Tibial artery (tissue), 4 donors: ENCODE results near the gene NUPR2.
"Not testable (repeated sequence)": the region's sequence is repeated elsewhere in the genome, so short reads cannot be mapped to it uniquely, and the experiment has no call there.

Experiments
- DNase-seq, 2 donors: peaks; one replicate each; pipeline ENCODE4 v3.0.0-alpha.2; 2019
- H3K27ac ChIP-seq, 2 donors: fragments of 200-600 bp; sonication (generic) in 1 of 2; 1 replicate in 1 of 2; 2 replicates in 1 of 2; pipeline ENCODE4 v1.5.1; 2018 to 2019; ENCODE audit warnings: mild to moderate bottlenecking in 1 of 2
- H3K27me3 ChIP-seq, 2 donors: fragments of 200-600 bp; sonication (generic) in 1 of 2; one replicate each; pipeline versions ENCODE4 v1.5.1 to v1.6.0; 2016 to 2019
- H3K36me3 ChIP-seq, 3 donors: fragments of 200-600 bp; sonication (generic) in 2 of 3; one replicate each; pipeline ENCODE4 v1.5.1; 2016 to 2019; ENCODE audit warnings: mild to moderate bottlenecking in 2 of 3
- H3K4me1 ChIP-seq, 4 donors: fragments of 200-600 bp; sonication (generic) in 2 of 4; 1 replicate in 3 of 4; 2 replicates in 1 of 4; pipeline ENCODE4 v1.5.1; 2016 to 2019
- H3K4me3 ChIP-seq, 2 donors: fragments of 200-600 bp; sonication (generic) in 1 of 2; 1 replicate in 1 of 2; 2 replicates in 1 of 2; pipeline ENCODE4 v1.5.1; 2018 to 2019; ENCODE audit warnings: mild to moderate bottlenecking in 2 of 2
- H3K9me3 ChIP-seq, 3 donors: fragments of 200-600 bp; sonication (generic) in 1 of 3; one replicate each; pipeline ENCODE4 v1.5.1; 2016 to 2019
- intact Hi-C: fragments of 100-400 bp; cut with DNase I; formaldehyde crosslinking; loops from one replicate; pipeline ENCODE4 v1.15.0; 2023; ENCODE audit warnings: low total_unique reads
- TF ChIP-seq, protein P1 (sequence below), 2 experiments: fragments of 200-600 bp in 1 of 2; fragments of 450-650 bp in 1 of 2; IDR thresholded peaks; one replicate each; pipeline ENCODE4 v1.5.1; 2017 to 2019; ENCODE audit warnings: antibody characterized with exemption in 2 of 2, mild to moderate bottlenecking in 1 of 2, moderate library complexity in 1 of 2

Gene NUPR2, protein sequence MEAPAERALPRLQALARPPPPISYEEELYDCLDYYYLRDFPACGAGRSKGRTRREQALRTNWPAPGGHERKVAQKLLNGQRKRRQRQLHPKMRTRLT

DNA sequence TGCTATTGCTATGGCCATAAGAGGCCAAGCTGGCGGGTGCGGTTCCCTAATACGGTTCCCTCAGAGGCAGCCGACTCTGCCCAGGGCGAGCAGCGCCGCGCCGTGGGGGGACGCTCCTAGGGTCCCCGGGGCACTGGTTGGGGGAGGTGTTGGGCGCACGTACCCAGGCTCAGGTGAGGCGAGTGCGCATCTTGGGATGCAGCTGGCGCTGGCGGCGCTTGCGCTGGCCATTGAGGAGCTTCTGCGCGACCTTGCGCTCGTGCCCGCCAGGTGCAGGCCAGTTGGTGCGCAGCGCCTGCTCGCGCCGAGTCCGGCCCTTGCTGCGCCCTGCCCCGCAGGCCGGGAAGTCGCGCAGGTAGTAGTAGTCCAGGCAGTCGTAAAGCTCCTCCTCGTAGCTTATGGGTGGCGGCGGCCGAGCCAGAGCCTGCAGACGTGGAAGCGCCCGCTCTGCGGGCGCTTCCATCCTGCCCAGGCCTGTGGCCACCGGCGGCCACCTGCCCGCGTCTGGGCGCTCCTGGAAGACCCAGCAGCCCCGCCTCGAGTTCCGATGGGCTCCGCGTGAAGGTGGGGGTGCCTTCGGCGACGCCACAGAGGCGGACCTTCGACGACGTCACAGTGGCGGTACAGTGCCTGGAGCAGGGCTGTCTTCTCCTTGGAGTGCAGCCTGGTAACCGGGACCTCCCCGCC is at the start of gene NUPR2:
Gene NUPR2 (minus strand): TSS at position 566 of the 687 bp plus-strand sequence. CDS start 103 bp downstream, at position 463.
- Histone ChIP-seq H3K9me3 (no peaks in the 10 kb centered on the region), H3K27ac (no peak within 1 kb of the TSS), H3K4me1 (peaks cover 0 to 10% (median 6%) of the 10 kb centered on the region in 4 donors), H3K27me3 (peaks cover 0 to 18% of the 10 kb centered on the region in 2 donors), H3K4me3 (peak within 1 kb of the TSS; percentile 17 to 28), H3K36me3 (no peaks in the 10 kb centered on the region)
- intact Hi-C loops: no loop called here
- DNase-seq: no peak
- TF ChIP-seq, protein P1, sequence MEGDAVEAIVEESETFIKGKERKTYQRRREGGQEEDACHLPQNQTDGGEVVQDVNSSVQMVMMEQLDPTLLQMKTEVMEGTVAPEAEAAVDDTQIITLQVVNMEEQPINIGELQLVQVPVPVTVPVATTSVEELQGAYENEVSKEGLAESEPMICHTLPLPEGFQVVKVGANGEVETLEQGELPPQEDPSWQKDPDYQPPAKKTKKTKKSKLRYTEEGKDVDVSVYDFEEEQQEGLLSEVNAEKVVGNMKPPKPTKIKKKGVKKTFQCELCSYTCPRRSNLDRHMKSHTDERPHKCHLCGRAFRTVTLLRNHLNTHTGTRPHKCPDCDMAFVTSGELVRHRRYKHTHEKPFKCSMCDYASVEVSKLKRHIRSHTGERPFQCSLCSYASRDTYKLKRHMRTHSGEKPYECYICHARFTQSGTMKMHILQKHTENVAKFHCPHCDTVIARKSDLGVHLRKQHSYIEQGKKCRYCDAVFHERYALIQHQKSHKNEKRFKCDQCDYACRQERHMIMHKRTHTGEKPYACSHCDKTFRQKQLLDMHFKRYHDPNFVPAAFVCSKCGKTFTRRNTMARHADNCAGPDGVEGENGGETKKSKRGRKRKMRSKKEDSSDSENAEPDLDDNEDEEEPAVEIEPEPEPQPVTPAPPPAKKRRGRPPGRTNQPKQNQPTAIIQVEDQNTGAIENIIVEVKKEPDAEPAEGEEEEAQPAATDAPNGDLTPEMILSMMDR (IDR thresholded peaks at IDR 0.05): no peak

DNA sequence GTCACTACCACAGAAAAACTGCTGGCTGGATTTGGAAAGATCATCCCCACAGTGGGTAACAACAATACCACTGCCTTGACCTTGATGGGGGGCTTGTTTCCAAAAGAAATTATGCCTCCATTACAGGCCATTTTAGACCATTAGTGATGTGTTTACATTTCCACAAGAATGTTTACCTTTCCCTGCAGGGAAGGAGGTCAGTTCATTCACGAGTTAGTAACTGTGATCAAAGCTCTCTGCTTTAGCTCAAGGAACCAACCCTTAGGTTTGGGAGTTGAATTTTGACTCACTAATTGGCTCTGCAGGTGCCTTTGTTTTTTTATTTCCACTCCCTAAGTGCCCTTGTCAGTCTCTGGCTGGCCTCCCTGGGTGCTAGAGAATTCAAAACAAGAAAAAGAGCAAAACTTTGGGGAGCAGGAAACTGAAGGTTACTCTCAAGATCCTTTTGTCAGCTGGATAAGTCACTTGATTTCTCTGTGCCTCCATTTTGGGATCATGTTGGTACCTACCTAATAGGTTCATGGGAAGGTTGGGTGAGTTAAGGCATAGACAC is 41.1 kb upstream of the NUPR2 start:
- no peak overlapping the region for H3K4me3 ChIP-seq
- H3K9me3 ChIP-seq: peaks cover 0 to 15% (median 6%) of the 10 kb centered on the region in 3 donors
- no peaks in the 10 kb centered on the region for H3K36me3 ChIP-seq
- intact Hi-C loops: no loop called here
- no peaks in the 10 kb centered on the region for H3K27me3 ChIP-seq
- no peak for DNase-seq
- TF ChIP-seq, protein P1 (IDR thresholded peaks at IDR 0.05): no peak
- H3K4me1 ChIP-seq: no peaks in the 10 kb centered on the region
- no peak overlapping the region for H3K27ac ChIP-seq

DNA sequence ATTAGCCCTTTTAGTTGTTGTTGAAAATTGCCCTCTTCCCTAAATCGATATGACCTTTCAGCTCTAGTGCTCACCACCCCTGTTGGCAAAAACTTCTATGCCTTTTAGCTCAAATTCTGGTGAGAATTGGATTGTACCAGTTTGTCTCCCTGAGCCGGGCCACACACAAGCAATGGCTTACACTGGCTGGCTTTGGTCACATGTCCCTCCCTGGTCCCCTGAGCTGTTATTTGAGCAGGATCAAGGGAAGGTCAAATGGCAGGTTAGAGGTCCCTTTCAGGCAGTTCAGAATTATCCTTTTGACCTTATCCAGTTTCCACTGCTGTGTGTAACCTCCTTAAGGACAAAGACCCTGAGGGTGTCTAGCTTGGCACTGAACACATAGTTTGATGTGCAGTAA is 14.8 kb upstream of the NUPR2 start:
- H3K4me1 ChIP-seq, H3K27me3 ChIP-seq, intact Hi-C loops, H3K27ac ChIP-seq, H3K36me3 ChIP-seq, H3K4me3 ChIP-seq, H3K9me3 ChIP-seq, DNase-seq: not testable (repeated sequence)

DNA sequence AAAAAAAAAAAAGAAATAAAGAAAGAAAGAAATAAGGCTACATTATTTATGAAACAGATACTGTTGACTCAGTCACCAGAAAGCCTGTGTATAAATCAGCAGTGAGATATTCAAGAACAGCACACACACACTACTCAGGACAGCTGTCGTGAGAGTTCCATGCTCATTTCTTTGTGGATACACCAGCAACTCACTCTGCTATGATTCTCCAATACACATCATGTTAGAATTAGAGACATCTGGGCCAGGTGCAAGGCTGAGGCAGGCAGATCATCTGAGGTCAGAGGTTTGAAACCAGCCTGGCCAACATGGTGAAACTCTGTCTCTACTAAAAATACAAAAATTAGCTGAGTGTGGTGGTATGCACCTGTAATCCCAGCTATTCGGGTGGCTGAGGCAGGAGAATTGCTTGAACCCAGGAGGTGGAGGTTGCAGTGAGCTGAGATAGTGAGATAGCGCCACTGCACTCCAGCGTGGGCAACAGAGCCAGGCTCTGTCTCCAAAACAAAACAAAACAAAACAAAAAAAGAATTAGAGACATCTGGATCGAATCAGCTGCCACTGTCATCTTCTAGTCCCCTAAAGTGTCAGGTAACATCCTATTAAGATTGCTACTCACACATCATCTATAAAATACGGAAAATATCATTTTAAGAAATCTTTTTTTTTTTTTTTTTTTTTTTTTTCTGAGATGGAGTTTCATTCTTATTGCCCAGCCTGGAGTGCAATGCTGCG is 11.2 kb upstream of the NUPR2 start:
- TF ChIP-seq, protein P1 (IDR thresholded peaks at IDR 0.05): no peak
- H3K27ac ChIP-seq: no peak overlapping the region
- intact Hi-C loops: no loop called here
- no peak overlapping the region for H3K4me3 ChIP-seq
- no peaks in the 10 kb centered on the region for H3K36me3 ChIP-seq
- H3K27me3 ChIP-seq: no peaks in the 10 kb centered on the region
- H3K9me3 ChIP-seq: no peaks in the 10 kb centered on the region
- no peaks in the 10 kb centered on the region for H3K4me1 ChIP-seq
- DNase-seq: no peak

DNA sequence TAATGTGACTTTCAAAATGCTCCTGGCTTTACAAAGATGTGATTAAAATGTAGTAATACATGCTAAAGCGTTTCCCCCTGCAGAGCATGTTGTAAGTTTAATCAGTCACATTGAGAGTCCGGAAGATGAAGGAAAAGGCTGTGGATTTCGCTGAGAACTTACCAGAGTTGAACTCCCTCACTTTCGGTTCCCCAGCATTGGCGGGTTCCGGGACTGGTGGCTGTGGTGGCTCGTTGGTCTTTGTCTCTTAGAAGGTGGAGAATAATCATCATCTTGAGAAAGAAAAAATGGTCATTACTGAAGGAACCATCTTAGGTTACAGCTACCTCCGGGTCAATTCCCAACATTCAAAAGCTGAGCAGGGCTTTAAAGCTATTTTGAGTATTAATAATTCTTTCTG is 9.6 kb upstream of the NUPR2 start:
- Histone ChIP-seq H3K27me3 (no peaks in the 10 kb centered on the region), H3K4me1 (no peaks in the 10 kb centered on the region), H3K9me3 (no peaks in the 10 kb centered on the region), H3K36me3 (no peaks in the 10 kb centered on the region), H3K4me3 (no peak overlapping the region), H3K27ac (no peak overlapping the region)
- no peak for DNase-seq
- TF ChIP-seq, protein P1 (IDR thresholded peaks at IDR 0.05): no peak
- intact Hi-C loops: no loop called here

DNA sequence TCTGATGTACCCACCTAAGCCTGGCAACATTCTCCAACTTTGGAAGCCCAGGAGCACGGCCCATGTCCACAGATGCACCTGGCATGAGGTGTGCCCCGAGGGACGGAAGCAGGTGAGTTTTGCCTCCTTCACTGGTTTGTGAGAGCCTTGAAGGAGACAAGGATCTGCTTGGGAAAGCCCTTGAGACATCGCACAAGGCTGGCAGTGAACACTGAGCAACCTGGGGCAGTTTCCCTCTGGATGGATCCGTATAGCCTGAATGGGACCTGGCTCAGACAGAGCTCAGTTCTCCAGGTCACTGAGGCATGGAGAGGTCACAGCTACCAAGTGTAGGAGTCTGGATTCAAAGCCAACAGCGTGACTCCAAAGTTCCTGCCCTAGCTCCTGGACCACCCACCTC is 8.8 kb upstream of the NUPR2 start:
- TF ChIP-seq, protein P1 (IDR thresholded peaks at IDR 0.05): no peak
- Histone ChIP-seq H3K27me3 (no peaks in the 10 kb centered on the region), H3K27ac (no peak overlapping the region), H3K4me1 (no peaks in the 10 kb centered on the region), H3K9me3 (no peaks in the 10 kb centered on the region), H3K4me3 (no peak overlapping the region), H3K36me3 (no peaks in the 10 kb centered on the region)
- no peak for DNase-seq
- intact Hi-C loops: no loop called here
